ENCODE data around the gene RUNDC3A. TPM values are rescaled to one million over a fixed set of nuclear protein-coding genes. Genes with fewer than 3 reads are reported as not detected.
"Not testable (repeated sequence)": the region's sequence is repeated elsewhere in the genome, so short reads cannot be mapped to it uniquely, and the experiment has no call there.

RUNDC3A gene
- total RNA-seq, 1 experiment from 2014 or later, result 3.6 TPM

DNA sequence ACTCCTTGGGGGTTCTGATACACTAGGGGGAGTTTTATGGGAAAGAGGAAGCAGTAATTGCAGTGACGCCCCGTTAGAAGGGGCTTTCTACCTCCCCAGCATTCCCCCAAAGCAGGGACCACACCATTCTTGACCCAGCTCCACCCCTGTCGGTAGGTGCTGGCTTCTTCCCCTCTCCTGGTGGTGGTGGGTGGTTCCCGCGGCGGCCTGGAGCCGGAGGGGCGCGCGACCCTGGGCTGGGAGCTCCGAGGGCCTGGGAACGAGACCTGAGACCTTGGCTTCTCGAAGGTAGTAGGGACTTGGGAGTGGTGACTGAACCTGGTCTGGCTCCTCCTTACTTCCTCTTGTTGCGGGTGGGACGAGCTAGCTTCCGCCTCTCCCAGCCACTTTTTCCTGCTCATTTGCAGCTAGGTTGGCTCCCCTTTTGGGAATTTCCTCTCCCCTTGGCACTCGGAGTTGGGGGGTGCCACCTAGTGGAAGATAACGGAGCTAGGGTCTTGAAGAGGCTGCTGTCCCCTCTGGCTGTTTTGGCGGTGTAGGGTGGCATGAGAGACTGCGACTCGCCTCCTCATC is 37.1 kb downstream of the RUNDC3A start:
- intact Hi-C loops (cut with micrococcal nuclease; ENCODE audit: unreplicated experiment) (no loop called here), in situ Hi-C loops (cut with HindIII; ENCODE audit: low pct_unique_long_range_greater_than_20kb, low sequenced_read_pairs) (no loop called here)
- DNase-seq (ENCODE audit: low read depth, low spot score) (no peak), ATAC-seq (peak; percentile 43)
- Histone ChIP-seq H3K27ac (ENCODE audit: low read length) (peak overlapping the region; percentile 86), H3K9me3 (ENCODE audit: control insufficient read depth, insufficient read depth, low read depth, low read length) (no peaks in the 10 kb centered on the region), H3K4me1 (ENCODE audit: control insufficient read depth, insufficient read depth, low read length) (no peaks in the 10 kb centered on the region), H3K27me3 (ENCODE audit: control insufficient read depth, insufficient read depth, low read length) (no peaks in the 10 kb centered on the region), H3K4me3 (ENCODE audit: low read depth in 2 of 2, low read length in 2 of 2) (peak overlapping the region; percentile 95), H3K36me3 (ENCODE audit: control insufficient read depth, insufficient read depth, low read length) (peaks cover 4% of the 10 kb centered on the region; the same call in 1 of the 2 replicates)
- BruUV-seq (replicated peaks), result no TSS peak
- ChIA-PET POLR2A (interaction anchor here (0.6 to 1.3 kb wide), 2 partner anchors 12 to 166 kb away, joined by 3 read pairs; no protein-coding TSS in a partner anchor), CTCF (interaction anchor here (0.6 kb wide), 1 partner anchor 356 kb away, joined by 11 read pairs; no protein-coding TSS in a partner anchor)
- no peak for TF ChIP-seq TCF7L2 (IDR thresholded peaks at IDR 0.05; ENCODE audit: low read depth, low read length)
- no peak for TF ChIP-seq SIN3A (IDR thresholded peaks at IDR 0.05; ENCODE audit: borderline replicate concordance, insufficient read depth, low read depth, low read length)
- TF ChIP-seq, protein P1, sequence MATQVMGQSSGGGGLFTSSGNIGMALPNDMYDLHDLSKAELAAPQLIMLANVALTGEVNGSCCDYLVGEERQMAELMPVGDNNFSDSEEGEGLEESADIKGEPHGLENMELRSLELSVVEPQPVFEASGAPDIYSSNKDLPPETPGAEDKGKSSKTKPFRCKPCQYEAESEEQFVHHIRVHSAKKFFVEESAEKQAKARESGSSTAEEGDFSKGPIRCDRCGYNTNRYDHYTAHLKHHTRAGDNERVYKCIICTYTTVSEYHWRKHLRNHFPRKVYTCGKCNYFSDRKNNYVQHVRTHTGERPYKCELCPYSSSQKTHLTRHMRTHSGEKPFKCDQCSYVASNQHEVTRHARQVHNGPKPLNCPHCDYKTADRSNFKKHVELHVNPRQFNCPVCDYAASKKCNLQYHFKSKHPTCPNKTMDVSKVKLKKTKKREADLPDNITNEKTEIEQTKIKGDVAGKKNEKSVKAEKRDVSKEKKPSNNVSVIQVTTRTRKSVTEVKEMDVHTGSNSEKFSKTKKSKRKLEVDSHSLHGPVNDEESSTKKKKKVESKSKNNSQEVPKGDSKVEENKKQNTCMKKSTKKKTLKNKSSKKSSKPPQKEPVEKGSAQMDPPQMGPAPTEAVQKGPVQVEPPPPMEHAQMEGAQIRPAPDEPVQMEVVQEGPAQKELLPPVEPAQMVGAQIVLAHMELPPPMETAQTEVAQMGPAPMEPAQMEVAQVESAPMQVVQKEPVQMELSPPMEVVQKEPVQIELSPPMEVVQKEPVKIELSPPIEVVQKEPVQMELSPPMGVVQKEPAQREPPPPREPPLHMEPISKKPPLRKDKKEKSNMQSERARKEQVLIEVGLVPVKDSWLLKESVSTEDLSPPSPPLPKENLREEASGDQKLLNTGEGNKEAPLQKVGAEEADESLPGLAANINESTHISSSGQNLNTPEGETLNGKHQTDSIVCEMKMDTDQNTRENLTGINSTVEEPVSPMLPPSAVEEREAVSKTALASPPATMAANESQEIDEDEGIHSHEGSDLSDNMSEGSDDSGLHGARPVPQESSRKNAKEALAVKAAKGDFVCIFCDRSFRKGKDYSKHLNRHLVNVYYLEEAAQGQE (IDR thresholded peaks at IDR 0.05; ENCODE audit: insufficient read depth in 1 of 2, low read depth in 2 of 2, low read length in 1 of 2), result no peak
- TF ChIP-seq POLR2AphosphoS5 (IDR thresholded peaks at IDR 0.05; ENCODE audit: low read depth, low read length), result no peak
- TF ChIP-seq CTCF (IDR thresholded peaks at IDR 0.05), result no peak; the same call in 1 of the 2 replicates

DNA sequence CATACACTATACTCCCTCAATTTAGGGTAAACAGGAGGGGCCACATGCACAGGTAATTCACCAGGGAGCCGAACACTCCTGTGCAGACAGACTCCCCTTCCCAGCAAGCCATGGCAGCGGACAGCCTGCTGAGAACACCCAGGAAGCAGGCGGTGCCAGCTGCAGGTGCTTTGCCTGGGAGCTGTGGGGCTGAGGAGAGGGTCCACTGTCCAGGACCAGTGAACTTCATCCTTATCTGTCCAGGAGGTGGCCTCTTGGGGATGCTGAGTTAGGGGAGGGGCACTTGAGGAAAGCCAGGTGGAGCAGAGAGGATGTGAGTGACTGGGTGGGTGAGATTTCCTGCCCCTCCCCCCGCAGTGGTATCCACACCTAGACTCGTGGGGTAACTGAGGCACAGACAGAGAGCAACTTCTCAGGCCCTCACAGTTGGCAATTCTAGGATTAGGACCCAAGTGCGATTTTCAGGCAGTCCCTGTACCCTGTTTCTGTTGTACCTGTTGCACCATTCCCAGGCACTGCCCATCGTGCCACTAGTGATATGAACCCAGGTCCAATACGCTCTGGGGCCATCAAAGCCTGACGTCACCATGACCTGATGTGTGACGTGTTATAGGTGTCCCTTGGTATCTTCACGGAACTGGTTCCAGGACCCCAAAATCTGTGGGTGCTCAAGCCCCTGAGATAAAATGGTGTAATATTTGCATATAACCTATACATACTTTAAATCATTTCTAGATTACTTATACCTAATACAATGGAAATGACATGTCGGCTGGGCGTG is 37.9 kb downstream of the RUNDC3A start:
- no peaks in the 10 kb centered on the region for H3K9me3 ChIP-seq (ENCODE audit: control insufficient read depth, insufficient read depth, low read depth, low read length)
- peak overlapping the region; percentile 95 for H3K4me3 ChIP-seq (ENCODE audit: low read depth in 2 of 2, low read length in 2 of 2)
- H3K4me1 ChIP-seq (ENCODE audit: control insufficient read depth, insufficient read depth, low read length), result no peaks in the 10 kb centered on the region
- peak overlapping the region; percentile 86 for H3K27ac ChIP-seq (ENCODE audit: low read length)
- DNase-seq (ENCODE audit: low read depth, low spot score), result no peak
- TF ChIP-seq TCF7L2 (IDR thresholded peaks at IDR 0.05; ENCODE audit: low read depth, low read length) (no peak), POLR2AphosphoS5 (IDR thresholded peaks at IDR 0.05; ENCODE audit: low read depth, low read length) (no peak), SIN3A (IDR thresholded peaks at IDR 0.05; ENCODE audit: borderline replicate concordance, insufficient read depth, low read depth, low read length) (no peak), CTCF (IDR thresholded peaks at IDR 0.05) (no peak)
- TF ChIP-seq, protein P1 (IDR thresholded peaks at IDR 0.05; ENCODE audit: insufficient read depth in 1 of 2, low read depth in 2 of 2, low read length in 1 of 2), result no peak
- no peak for ATAC-seq
- BruUV-seq (replicated peaks), result TSS peak; percentile 82
- CTCF ChIA-PET, result no interaction called here
- in situ Hi-C loops (cut with HindIII; ENCODE audit: low pct_unique_long_range_greater_than_20kb, low sequenced_read_pairs) (no loop called here), intact Hi-C loops (cut with micrococcal nuclease; ENCODE audit: unreplicated experiment) (no loop called here)
- peaks cover 4% of the 10 kb centered on the region; the same call in 1 of the 2 replicates for H3K36me3 ChIP-seq (ENCODE audit: control insufficient read depth, insufficient read depth, low read length)
- no peaks in the 10 kb centered on the region for H3K27me3 ChIP-seq (ENCODE audit: control insufficient read depth, insufficient read depth, low read length)
- POLR2A ChIA-PET, result interaction anchor here (0.6 to 1.3 kb wide), 2 partner anchors 12 to 166 kb away, joined by 3 read pairs; no protein-coding TSS in a partner anchor

- POLR2A ChIA-PET, result interaction anchor here (0.6 kb wide), 1 partner anchor 141 kb away, joined by 3 read pairs; no protein-coding TSS in a partner anchor
- H3K9me3 ChIP-seq (ENCODE audit: control insufficient read depth, insufficient read depth, low read depth, low read length); BruUV-seq (replicated peaks); H3K36me3 ChIP-seq (ENCODE audit: control insufficient read depth, insufficient read depth, low read length); H3K4me3 ChIP-seq (ENCODE audit: low read depth in 2 of 2, low read length in 2 of 2); ATAC-seq; intact Hi-C loops (cut with micrococcal nuclease; ENCODE audit: unreplicated experiment); H3K4me1 ChIP-seq (ENCODE audit: control insufficient read depth, insufficient read depth, low read length); in situ Hi-C loops (cut with HindIII; ENCODE audit: low pct_unique_long_range_greater_than_20kb, low sequenced_read_pairs); H3K27me3 ChIP-seq (ENCODE audit: control insufficient read depth, insufficient read depth, low read length); H3K27ac ChIP-seq (ENCODE audit: low read length); CTCF ChIA-PET; DNase-seq (ENCODE audit: low read depth, low spot score): not testable (repeated sequence)
Measured at GRCh38 chr17:44347206-44348055, 39.0 kb downstream of the RUNDC3A start.

Data from Panc1 (cell line).